ENCODE results near the gene INKA2.

Gene INKA2

DNA sequence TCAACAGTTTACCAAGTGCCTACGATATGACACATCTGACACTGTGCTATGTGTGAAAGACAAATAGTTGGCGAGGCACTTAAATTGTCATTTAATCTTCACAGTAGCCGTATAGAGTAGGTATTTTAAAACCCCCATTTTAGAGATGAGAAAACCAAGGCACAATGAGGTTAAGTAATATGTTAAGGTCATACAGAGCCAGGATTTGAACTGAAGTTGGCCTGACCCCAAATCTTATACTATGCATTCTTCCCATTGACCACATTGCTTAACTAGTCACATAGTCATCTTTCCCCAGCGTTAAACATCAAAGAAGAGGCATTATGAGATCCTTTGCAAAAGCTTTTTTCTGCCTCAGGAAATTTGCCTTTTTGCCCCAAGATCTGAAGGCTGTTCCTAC lies 3.9 kb downstream of the INKA2 start:
- peaks cover 5% of the 10 kb centered on the region for H3K27me3 ChIP-seq
- H3K36me3 ChIP-seq: peaks cover 48% of the 10 kb centered on the region
- TF ChIP-seq, protein P1, sequence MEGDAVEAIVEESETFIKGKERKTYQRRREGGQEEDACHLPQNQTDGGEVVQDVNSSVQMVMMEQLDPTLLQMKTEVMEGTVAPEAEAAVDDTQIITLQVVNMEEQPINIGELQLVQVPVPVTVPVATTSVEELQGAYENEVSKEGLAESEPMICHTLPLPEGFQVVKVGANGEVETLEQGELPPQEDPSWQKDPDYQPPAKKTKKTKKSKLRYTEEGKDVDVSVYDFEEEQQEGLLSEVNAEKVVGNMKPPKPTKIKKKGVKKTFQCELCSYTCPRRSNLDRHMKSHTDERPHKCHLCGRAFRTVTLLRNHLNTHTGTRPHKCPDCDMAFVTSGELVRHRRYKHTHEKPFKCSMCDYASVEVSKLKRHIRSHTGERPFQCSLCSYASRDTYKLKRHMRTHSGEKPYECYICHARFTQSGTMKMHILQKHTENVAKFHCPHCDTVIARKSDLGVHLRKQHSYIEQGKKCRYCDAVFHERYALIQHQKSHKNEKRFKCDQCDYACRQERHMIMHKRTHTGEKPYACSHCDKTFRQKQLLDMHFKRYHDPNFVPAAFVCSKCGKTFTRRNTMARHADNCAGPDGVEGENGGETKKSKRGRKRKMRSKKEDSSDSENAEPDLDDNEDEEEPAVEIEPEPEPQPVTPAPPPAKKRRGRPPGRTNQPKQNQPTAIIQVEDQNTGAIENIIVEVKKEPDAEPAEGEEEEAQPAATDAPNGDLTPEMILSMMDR (IDR thresholded peaks at IDR 0.05): no peak
- H3K4me3 ChIP-seq (ENCODE audit: low read depth in 1 of 2, low read length in 1 of 2): peak overlapping the region in 1 of 2 experiments; percentile 99
- peaks cover 84 to 86% of the 10 kb centered on the region in 2 experiments for H3K4me1 ChIP-seq (ENCODE audit: control insufficient read depth in 1 of 2, insufficient read depth in 1 of 2, low read depth in 1 of 2, low read length in 1 of 2)
- no peaks in the 10 kb centered on the region for H3K9me3 ChIP-seq
- H3K27ac ChIP-seq: peak overlapping the region; percentile 98

GRCh38 chr1:111734856-111735255 lies 4.3 kb downstream of the INKA2 start:
- H3K9me3 ChIP-seq: no peaks in the 10 kb centered on the region
- peaks cover 84 to 86% of the 10 kb centered on the region in 2 experiments for H3K4me1 ChIP-seq (ENCODE audit: control insufficient read depth in 1 of 2, insufficient read depth in 1 of 2, low read depth in 1 of 2, low read length in 1 of 2)
- peaks cover under 1% of the 10 kb centered on the region for H3K27me3 ChIP-seq
- TF ChIP-seq, protein P1 (IDR thresholded peaks at IDR 0.05): no peak
- H3K4me3 ChIP-seq (ENCODE audit: low read depth in 1 of 2, low read length in 1 of 2): peak overlapping the region; percentile 66 to 99
- peaks cover 52% of the 10 kb centered on the region for H3K36me3 ChIP-seq
- H3K27ac ChIP-seq: peak overlapping the region; percentile 98

DNA sequence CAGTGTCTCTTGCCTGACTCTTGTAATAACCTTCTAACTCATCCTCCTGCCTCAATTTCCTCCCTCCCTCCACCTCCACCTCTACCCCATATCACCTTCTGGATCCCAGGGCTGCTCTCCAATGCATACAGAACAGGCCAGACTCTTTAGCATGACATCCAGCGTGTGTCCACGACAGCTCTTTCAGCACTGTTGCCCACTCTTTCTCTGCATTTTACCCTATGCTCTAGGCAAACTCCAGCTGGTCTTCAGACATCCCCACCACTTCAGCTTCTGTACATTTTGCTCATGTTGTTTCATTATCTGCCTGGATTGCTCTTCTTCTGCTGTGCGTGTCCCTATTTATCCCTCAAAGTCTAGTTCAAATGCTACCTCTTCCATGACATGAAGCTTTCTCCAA lies 4.8 kb downstream of the INKA2 start:
- Histone ChIP-seq H3K4me1 (ENCODE audit: control insufficient read depth in 1 of 2, insufficient read depth in 1 of 2, low read depth in 1 of 2, low read length in 1 of 2) (peaks cover 83 to 86% of the 10 kb centered on the region in 2 experiments), H3K36me3 (peaks cover 57% of the 10 kb centered on the region), H3K27me3 (no peaks in the 10 kb centered on the region), H3K9me3 (no peaks in the 10 kb centered on the region), H3K4me3 (ENCODE audit: low read depth in 1 of 2, low read length in 1 of 2) (peak overlapping the region; percentile 66 to 99), H3K27ac (peak overlapping the region; percentile 98)
- TF ChIP-seq, protein P1 (IDR thresholded peaks at IDR 0.05): no peak

DNA sequence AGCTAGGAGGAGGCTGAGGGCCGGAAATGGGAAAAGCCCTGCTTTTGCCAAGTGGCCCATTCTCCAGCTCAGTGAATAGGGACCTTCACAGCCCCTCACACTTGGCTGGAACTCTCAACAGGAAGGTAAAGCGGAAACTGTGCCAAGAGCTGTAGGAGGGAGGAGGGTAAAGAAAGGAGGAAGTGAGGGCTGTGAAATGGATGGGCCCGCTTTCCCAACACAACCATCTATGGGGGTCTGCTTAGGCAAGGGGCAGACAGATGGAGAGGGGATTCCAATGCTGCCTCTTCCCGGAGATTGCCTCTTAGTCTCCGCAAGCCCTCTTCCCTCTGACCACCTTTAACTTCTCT lies 5.2 kb downstream of the INKA2 start:
- H3K27me3 ChIP-seq: no peaks in the 10 kb centered on the region
- peak overlapping the region; percentile 66 to 99 for H3K4me3 ChIP-seq (ENCODE audit: low read depth in 1 of 2, low read length in 1 of 2)
- TF ChIP-seq, protein P1 (IDR thresholded peaks at IDR 0.05): no peak
- peak overlapping the region; percentile 98 for H3K27ac ChIP-seq
- H3K36me3 ChIP-seq: peaks cover 60% of the 10 kb centered on the region
- no peaks in the 10 kb centered on the region for H3K9me3 ChIP-seq
- peaks cover 82 to 88% of the 10 kb centered on the region in 2 experiments for H3K4me1 ChIP-seq (ENCODE audit: control insufficient read depth in 1 of 2, insufficient read depth in 1 of 2, low read depth in 1 of 2, low read length in 1 of 2)

DNA sequence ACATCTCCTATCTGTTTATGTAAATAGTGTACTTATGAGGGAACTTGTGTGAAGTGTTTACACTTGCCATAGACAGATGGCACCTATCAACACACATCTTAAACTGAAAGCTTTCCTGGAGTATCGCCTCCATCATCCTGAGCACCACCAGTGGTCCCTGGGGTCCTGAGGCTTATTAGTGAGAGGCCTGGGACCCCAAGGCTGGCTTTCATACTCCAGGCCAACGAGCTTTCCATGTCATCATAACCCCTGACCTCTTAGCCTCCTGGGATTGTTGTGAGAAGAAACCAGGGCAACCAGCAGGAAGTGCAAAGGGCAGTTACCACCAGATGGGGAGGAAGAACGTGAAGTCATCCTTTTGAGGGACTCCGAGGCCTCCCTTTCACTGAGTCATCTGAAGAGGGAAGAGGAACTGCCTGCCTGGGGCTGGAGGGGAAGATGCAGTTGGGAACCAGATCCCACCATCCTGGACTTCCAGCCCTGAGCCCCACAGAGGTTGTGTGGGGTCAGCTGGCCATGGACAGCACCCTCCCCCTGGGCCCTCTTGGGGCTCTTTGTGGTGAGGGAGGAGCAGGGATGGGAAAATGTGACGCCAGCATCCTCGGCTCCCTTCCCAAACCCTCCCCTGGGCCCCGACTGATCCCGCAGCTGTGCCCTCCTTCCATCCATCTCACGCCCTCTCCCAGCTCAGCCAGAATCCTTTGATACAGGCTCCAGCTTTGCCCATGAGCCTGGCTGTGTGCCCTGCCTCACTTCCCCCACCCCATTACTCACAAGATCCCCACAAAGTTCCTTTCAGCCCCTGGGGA lies 5.8 kb downstream of the INKA2 start:
- peaks cover 82 to 88% of the 10 kb centered on the region in 2 experiments for H3K4me1 ChIP-seq (ENCODE audit: control insufficient read depth in 1 of 2, insufficient read depth in 1 of 2, low read depth in 1 of 2, low read length in 1 of 2)
- no peaks in the 10 kb centered on the region for H3K9me3 ChIP-seq
- peaks cover 60% of the 10 kb centered on the region for H3K36me3 ChIP-seq
- H3K27ac ChIP-seq: peak overlapping the region; percentile 98
- H3K4me3 ChIP-seq (ENCODE audit: low read depth in 1 of 2, low read length in 1 of 2): peak overlapping the region; percentile 66 to 99
- no peaks in the 10 kb centered on the region for H3K27me3 ChIP-seq
- TF ChIP-seq, protein P1 (IDR thresholded peaks at IDR 0.05): peak; percentile 35

Data from neutrophil (primary cell).